GM21786 (cell line): ENCODE data around the gene ACSL6.

Experiments used
- ATAC-seq: cut with Tn5 transposase; IDR thresholded peaks from one replicate; pipeline ENCODE4 v1.9.1; 2021; ENCODE audit not compliant: unreplicated experiment

The ACSL6 gene

DNA sequence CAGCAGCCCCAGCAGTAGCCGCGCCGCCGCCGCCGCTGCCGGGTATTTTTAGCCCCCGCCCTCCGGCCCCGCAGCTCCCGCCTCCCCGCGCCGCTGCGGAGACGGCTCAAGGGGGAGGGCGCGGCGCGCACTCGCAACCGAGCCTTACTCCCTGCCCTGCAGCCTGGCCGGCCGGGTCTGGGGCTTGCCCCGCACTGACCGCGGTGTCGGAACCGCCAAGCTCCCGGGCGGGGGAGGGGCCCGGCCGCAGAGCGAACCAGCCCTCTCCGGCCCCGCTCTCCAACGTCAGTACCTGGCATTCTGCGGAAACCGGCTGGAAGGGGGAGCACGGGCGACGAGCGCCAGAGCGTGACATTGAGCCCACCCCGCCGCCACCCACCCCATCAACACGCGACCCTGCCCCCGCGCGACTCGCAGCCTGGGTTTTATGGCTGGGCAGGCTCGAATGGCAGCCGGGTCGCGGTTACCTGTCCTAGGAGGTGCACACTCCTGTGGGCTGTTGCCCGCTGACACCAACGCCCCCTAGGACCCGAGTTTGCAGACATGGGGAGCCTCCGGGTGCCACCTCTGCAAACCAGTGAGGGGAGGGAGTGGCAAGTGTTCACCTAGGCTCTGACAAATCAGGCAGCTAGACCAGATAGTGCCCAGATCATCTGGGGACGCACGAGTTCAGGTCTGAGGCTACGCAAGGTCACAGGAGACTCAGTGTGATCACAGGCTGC is at the start of gene ACSL6:
ACSL6 (minus strand) TSS at position 37 of the 722 bp plus-strand sequence. CDS start 105 bp downstream, outside the sequence.
- no peak for ATAC-seq

GRCh38 chr5:132060501-132061161 is 49.2 kb upstream of the ACSL6 start, which contains the start of gene IL3:
Gene IL3, plus strand, starts transcription at chr5:132060655. Its CDS starts 52 bp downstream, at chr5:132060707.
- ATAC-seq = no peak

- no peak for ATAC-seq
Observed at GRCh38 chr5:132059696-132060500, 48.4 kb upstream of the ACSL6 start.

- no peak for ATAC-seq
Observed at GRCh38 chr5:132059043-132059695, 47.7 kb upstream of the ACSL6 start.

GRCh38 chr5:132058646-132059042 is 47.2 kb upstream of the ACSL6 start:
- no peak for ATAC-seq

- ATAC-seq = no peak
Observed at GRCh38 chr5:132057498-132058255, 46.2 kb upstream of the ACSL6 start.

GRCh38 chr5:132056610-132057497 is 45.4 kb upstream of the ACSL6 start:
- no peak for ATAC-seq

DNA sequence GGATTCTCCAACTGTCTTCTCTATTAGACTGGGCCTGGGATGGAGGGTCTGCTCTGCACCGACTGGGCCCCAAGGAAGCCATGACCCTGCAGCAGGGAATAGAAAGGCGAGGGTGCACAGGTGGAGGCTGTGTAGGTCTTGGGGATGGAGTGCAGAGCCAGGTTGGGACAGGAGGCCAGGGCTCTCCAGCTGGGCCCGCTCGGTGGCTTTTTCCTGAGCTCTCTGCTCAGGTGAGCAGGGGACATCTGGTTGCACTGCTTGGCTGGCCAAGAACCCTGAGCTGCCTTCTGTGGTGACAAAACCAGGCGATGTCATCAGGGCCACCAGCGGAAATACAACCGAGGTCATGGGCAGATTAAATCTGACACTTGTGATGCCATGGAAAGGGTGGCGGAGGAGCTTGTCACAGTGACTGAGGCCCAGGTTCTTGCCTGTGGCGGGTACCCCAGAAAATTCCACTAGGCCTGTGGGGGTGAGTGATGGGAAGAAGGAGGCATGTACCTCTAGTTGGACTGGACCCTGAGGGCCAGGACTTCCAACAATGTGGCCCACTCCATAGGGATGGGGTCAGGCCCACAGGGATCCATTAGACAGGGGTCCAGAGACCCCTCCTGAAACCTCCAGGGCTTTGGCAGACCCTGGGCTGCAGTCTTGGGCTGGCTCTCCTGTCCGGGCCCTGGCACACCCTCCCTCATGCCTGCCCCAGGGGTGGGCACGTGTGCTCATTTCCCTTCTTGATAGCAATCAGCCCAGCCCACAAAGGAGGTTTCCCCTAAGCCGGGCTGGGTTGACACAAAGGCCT is 44.6 kb upstream of the ACSL6 start:
- ATAC-seq = no peak

DNA sequence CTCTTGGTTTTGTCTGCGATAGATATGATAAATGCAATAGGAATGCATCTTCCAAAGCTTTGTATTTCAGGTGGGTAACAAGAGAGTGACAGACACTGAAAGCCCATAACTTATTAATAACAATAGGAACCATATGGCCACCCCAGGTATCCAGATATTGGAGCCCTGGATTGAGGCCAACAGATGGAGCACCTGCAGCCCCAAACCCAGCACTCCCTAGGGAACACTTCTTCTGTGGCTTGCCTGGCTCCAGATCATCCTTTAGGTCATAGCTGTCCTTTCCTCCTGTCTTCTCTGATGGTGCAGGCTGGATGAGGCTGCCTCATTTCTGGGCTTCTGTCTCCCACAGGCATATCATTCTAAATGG is 44.0 kb upstream of the ACSL6 start:
- ATAC-seq = no peak

GRCh38 chr5:132054697-132055440 is 43.4 kb upstream of the ACSL6 start:
- ATAC-seq = no peak

- no peak for ATAC-seq
Observed at GRCh38 chr5:132054031-132054696, 42.7 kb upstream of the ACSL6 start.

DNA sequence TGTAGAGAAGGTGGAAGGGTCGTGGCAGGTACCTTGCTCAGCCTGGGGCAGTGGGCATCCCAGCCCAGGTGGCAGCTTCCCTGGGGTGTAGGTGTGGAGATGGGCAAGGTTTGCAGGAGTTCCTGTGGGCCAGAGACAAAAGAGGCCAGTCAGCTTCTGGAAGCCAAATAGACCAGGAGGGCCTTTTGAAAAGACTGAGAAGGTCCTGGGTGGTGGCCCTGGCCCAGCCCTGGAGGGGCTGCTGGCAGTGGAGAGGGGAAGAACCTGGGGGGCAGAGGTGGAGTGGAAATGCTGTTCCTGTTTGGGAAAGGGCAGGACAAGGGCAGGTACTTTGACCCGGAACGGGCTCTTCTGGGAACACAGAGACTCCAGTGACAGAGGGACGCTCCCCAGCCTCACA is 42.0 kb upstream of the ACSL6 start:
- ATAC-seq = no peak

DNA sequence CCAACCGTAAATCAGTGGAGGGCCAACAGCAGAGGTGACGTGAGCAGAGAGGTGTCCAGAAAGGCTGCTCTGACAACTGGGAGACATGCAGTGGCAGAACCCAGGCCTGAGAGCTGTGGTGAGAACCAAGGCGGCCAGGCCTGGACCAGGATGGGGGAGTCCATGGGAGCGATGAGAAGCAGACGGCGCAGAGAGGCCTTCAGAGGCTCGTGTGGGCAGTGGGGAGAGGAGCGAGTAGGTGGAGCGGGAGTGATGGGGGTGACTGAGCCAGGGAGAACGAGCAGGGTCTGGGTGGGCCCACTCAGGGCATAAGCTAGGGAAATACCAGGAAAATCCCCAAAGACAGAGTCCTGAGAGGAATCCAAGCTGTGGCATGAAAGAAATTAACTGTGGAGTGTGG is 41.1 kb upstream of the ACSL6 start:
- ATAC-seq = no peak

- no peak for ATAC-seq
Observed at GRCh38 chr5:132050661-132051552, 39.4 kb upstream of the ACSL6 start.

DNA sequence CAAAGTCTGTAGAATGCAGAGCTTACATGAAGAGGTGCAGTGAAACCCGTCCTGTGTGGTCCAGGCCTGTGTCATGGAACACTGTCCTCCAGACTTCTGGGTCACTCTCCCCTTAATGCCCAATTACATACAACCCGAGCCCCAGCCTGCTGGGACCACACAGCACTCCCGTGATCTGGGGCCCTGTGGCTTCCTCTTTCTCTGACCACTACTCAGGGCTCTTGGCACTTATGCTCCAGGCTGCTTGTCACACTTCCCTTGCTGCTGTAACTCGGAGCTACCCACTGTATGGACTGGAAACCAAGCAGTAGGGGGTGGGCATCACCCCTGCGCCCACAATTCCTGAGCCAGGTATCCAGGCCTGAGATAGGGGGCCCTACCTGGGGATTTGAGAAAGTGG is 38.7 kb upstream of the ACSL6 start:
- ATAC-seq = no peak

GRCh38 chr5:132049559-132049958 is 38.1 kb upstream of the ACSL6 start:
- no peak for ATAC-seq
